GM23248 (cell line): ENCODE data around the gene PRKCE.

Source experiments
- EZH2 ChIP-seq: fragments of 200-600 bp; sonication (generic); IDR thresholded peaks from 2 replicates; pipeline ENCODE4 v1.6.1; 2018; ENCODE audit warnings: antibody characterized with exemption, mild to moderate bottlenecking; ENCODE audit not compliant: insufficient read depth, poor library complexity, severe bottlenecking
- EZH2phosphoT487 ChIP-seq: fragments of 200-600 bp; sonication (generic); IDR thresholded peaks from 2 replicates; pipeline ENCODE4 v1.6.1; 2018; ENCODE audit warnings: antibody characterized with exemption, moderate library complexity, mild to moderate bottlenecking, low read depth; ENCODE audit not compliant: insufficient read depth

- TF ChIP-seq EZH2 (no peak), EZH2phosphoT487 (no peak)
Observed at GRCh38 chr2:45990131-45990530, 338.7 kb downstream of the PRKCE start.
